A549 (cell line): ENCODE data around the gene STXBP6. TPM values are rescaled to one million over a fixed set of nuclear protein-coding genes. Genes with fewer than 3 reads are reported as not detected.

Experiments used
- ATAC-seq, 2 experiments: fragments of 200-7000 bp in 1 of 2; fragments of >200 bp in 1 of 2; cut with Nextera tagmentation in 1 of 2; cut with Tn5 transposase in 1 of 2; 3 replicates each; pipeline versions ENCODE4 v1.8.0 to v1.9.1; 2018 to 2020; ENCODE audit warnings: mild to moderate bottlenecking in 1 of 2, moderate library complexity in 1 of 2
- CTCF ChIA-PET: fragments of 300-600 bp; sonication (Branson Sonifier 250); formaldehyde crosslinking; extraction: SDS; loops from one replicate; lab custom pipeline; 2021; ENCODE audit warnings: antibody characterized with exemption, inconsistent platforms; lab: Yijun Ruan, JAX
- POLR2A ChIA-PET: fragments of 350-600 bp; formaldehyde crosslinking; extraction: SDS; loops from one replicate; lab custom pipeline; 2021; ENCODE audit warnings: antibody characterized with exemption, inconsistent platforms; lab: Yijun Ruan, JAX
- DNase-seq, 2 experiments: peaks; one replicate each; pipeline versions ENCODE4 v3.0.0 to v3.0.0-alpha.2; 2011 to 2016; ENCODE audit warnings: low read depth in 1 of 2, low spot score in 1 of 2
- FAIRE-seq: peaks from 2 replicates; lab custom pipeline; 2011; peaks lifted over from hg19 to GRCh38; lab: Jason Lieb, UNC
- H3K27ac ChIP-seq, 2 experiments: fragments of >200 bp; sonication (Bioruptor Twin); formaldehyde crosslinking; 3 replicates each; pipeline ENCODE4 v1.5.1; 2016 to 2017
- H3K4me1 ChIP-seq: fragments of >200 bp; sonication (Bioruptor Twin); formaldehyde crosslinking; 3 replicates; pipeline ENCODE4 v1.6.1; 2016
- H3K4me2 ChIP-seq: fragments of >200 bp; sonication (Bioruptor Twin); formaldehyde crosslinking; 3 replicates; pipeline ENCODE4 v1.6.1; 2016
- H3K4me3 ChIP-seq: fragments of >200 bp; sonication (Bioruptor Twin); formaldehyde crosslinking; 3 replicates; pipeline ENCODE4 v1.5.1; 2016
- H3K9me3 ChIP-seq: fragments of >200 bp; sonication (Bioruptor Twin); formaldehyde crosslinking; 3 replicates; pipeline ENCODE4 v1.6.1; 2016
- CBX8 ChIP-seq: fragments of 200-600 bp; sonication (generic); IDR thresholded peaks from 2 replicates; pipeline ENCODE4 v1.6.1; 2016
- EHF ChIP-seq: fragments of 250-450 bp; sonication (Bioruptor Pico); IDR thresholded peaks from 2 replicates; pipeline ENCODE4 v1.5.0; 2020; ENCODE audit warnings: mild to moderate bottlenecking
- ESRRA ChIP-seq: fragments of 150-350 bp; IDR thresholded peaks from 2 replicates; pipeline ENCODE4 v1.6.1; 2014; ENCODE audit warnings: mild to moderate bottlenecking, low read length, borderline replicate concordance
- FOXS1 ChIP-seq: fragments of 250-450 bp; sonication (Bioruptor Pico); IDR thresholded peaks from 2 replicates; pipeline ENCODE4 v1.5.0; 2020; ENCODE audit warnings: mild to moderate bottlenecking, moderate library complexity
- JUN ChIP-seq, 2 experiments: fragments of >200 bp; sonication (Bioruptor Twin); formaldehyde crosslinking; IDR thresholded peaks; 2 replicates in 1 of 2; 3 replicates in 1 of 2; pipeline ENCODE4 v1.6.1; 2016 to 2017
- JUNB ChIP-seq: fragments of >200 bp; sonication (Bioruptor Twin); formaldehyde crosslinking; IDR thresholded peaks from 2 replicates; pipeline ENCODE4 v1.6.1; 2016
- KDM1A ChIP-seq: fragments of 200-600 bp; sonication (generic); IDR thresholded peaks from 2 replicates; pipeline ENCODE4 v1.6.1; 2016; ENCODE audit warnings: low read depth, mild to moderate bottlenecking
- KDM5A ChIP-seq: fragments of 200-600 bp; sonication (generic); IDR thresholded peaks from 2 replicates; pipeline ENCODE4 v1.6.1; 2016; ENCODE audit warnings: antibody characterized with exemption, mild to moderate bottlenecking
- MAFK ChIP-seq: fragments of 450-650 bp; IDR thresholded peaks from 2 replicates; pipeline ENCODE4 v1.6.1; 2014; ENCODE audit not compliant: partially characterized antibody
- MAZ ChIP-seq: fragments of 150-350 bp; IDR thresholded peaks from 2 replicates; pipeline ENCODE4 v1.6.1; 2014; ENCODE audit warnings: antibody characterized with exemption, low read depth, low read length, borderline replicate concordance
- MYC ChIP-seq: IDR thresholded peaks from 2 replicates; pipeline ENCODE4 v1.6.1; 2012; ENCODE audit warnings: mild to moderate bottlenecking, inconsistent platforms, low read length, improper control_type of control experiment, borderline replicate concordance
- NPAS2 ChIP-seq: fragments of 250-450 bp; sonication (Bioruptor Pico); IDR thresholded peaks from 2 replicates; pipeline ENCODE4 v1.8.0; 2022; ENCODE audit warnings: mild to moderate bottlenecking, moderate library complexity, borderline replicate concordance
- PHF8 ChIP-seq: fragments of 200-600 bp; sonication (generic); IDR thresholded peaks from 2 replicates; pipeline ENCODE4 v1.6.1; 2016; ENCODE audit warnings: low read depth, mild to moderate bottlenecking, antibody characterized with exemption, moderate library complexity, borderline replicate concordance
- POLR2AphosphoS2 ChIP-seq: conservative IDR thresholded peaks from 2 replicates; pipeline ENCODE4 v1.6.1; 2012; ENCODE audit warnings: low read length, improper control_type of control experiment, inconsistent platforms
- RAD21 ChIP-seq, 2 experiments: fragments of >200 bp in 1 of 2; sonication (Bioruptor Twin) in 1 of 2; formaldehyde crosslinking in 1 of 2; IDR thresholded peaks in 1 of 2; conservative IDR thresholded peaks in 1 of 2; 2 replicates in 1 of 2; 3 replicates in 1 of 2; pipeline ENCODE4 v1.6.1; 2012 to 2018; ENCODE audit warnings: inconsistent platforms in 1 of 2
- RCOR1 ChIP-seq: fragments of 150-350 bp; IDR thresholded peaks from 2 replicates; pipeline ENCODE4 v1.6.1; 2014; ENCODE audit warnings: antibody characterized with exemption, low read length, low read depth
- SMC3 ChIP-seq: fragments of >200 bp; sonication (Bioruptor Twin); formaldehyde crosslinking; IDR thresholded peaks from 3 replicates; pipeline ENCODE4 v1.6.1; 2018; ENCODE audit warnings: inconsistent platforms
- ZC3H11A ChIP-seq: fragments of 450-650 bp; IDR thresholded peaks from 2 replicates; pipeline ENCODE4 v1.6.1; 2014; ENCODE audit warnings: antibody characterized with exemption, mild to moderate bottlenecking
- ZFP36 ChIP-seq: fragments of 450-650 bp; IDR thresholded peaks from 2 replicates; pipeline ENCODE4 v1.6.1; 2014; ENCODE audit warnings: borderline replicate concordance; ENCODE audit not compliant: partially characterized antibody
- ZNF302 ChIP-seq: fragments of 250-450 bp; sonication (Bioruptor Pico); IDR thresholded peaks from 2 replicates; pipeline ENCODE4 v1.9.0; 2021; ENCODE audit warnings: inconsistent platforms, mild to moderate bottlenecking, moderate library complexity
- WGBS: methylation state at CpG from one replicate; pipeline ENCODE4 v1.1.6; 2017; ENCODE audit errors: missing lambda C conversion rate; 5-methylcytosine and 5-hydroxymethylcytosine counted together
- polyA plus RNA-seq, 4 experiments: library from polyadenylated mRNA; depleted of rRNA in 3 of 4; stranded (reverse); fragments of >200 nt; fragmentation: RNase III in 1 of 4; extraction: RNeasy Plus Mini Kit Qiagen cat#74134 plus additional on column Dnase treatment in 1 of 4; gene quantifications; 2 replicates in 3 of 4; 3 replicates in 1 of 4; pipeline ENCODE4 v1.2.3, GENCODE V29; 2011 to 2017
- TF ChIP-seq, protein P1 (sequence below): fragments of 450-650 bp; IDR thresholded peaks from 2 replicates; pipeline ENCODE4 v1.6.1; 2014; ENCODE audit warnings: antibody characterized with exemption
- TF ChIP-seq, protein P2 (sequence below): IDR thresholded peaks from 2 replicates; pipeline ENCODE4 v1.6.1; 2012
- TF ChIP-seq, protein P3 (sequence below): fragments of >200 bp; sonication (Bioruptor Twin); formaldehyde crosslinking; IDR thresholded peaks from 2 replicates; pipeline ENCODE4 v1.6.1; 2016
- TF ChIP-seq, protein P4 (sequence below): IDR thresholded peaks from 2 replicates; pipeline ENCODE4 v1.6.1; 2012
- TF ChIP-seq, protein P5 (sequence below): fragments of >200 bp; sonication (Bioruptor Twin); formaldehyde crosslinking; IDR thresholded peaks from 3 replicates; pipeline ENCODE4 v1.6.1; 2016
- TF ChIP-seq, protein P6 (sequence below): fragments of 250-450 bp; sonication (Bioruptor Pico); IDR thresholded peaks from 2 replicates; pipeline ENCODE4 v1.5.0; 2021; ENCODE audit warnings: mild to moderate bottlenecking, moderate library complexity, borderline replicate concordance
- TF ChIP-seq, protein P7 (sequence below): fragments of 250-450 bp; sonication (Bioruptor Pico); IDR thresholded peaks from 2 replicates; pipeline ENCODE4 v1.5.0; 2020; ENCODE audit warnings: low read depth, mild to moderate bottlenecking, moderate library complexity

The STXBP6 gene
- polyA plus RNA-seq, 2 of the 4 experiments (the other 2 are of a cell fraction) = 1.7 to 6.3 TPM

DNA sequence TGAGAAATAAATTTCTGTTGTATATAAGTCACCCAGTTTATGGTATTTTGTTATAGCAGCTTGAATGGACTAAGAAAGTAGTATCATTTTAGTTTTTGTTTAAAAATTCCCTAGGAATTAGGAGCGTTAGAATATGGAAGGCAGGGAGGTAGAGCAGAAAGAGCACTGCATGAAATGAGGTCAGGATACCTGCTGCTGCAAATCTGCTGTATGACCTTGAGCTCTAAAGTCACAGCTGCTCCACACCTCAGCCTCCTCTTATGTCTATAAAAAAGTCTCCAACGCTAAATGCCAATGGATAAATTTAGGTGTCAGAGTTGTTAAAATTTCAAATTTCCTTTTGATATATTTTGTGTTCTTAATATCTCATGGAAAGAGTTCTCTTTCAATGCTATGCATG lies 235.0 kb downstream of the STXBP6 start:
- H3K27ac ChIP-seq = no peak overlapping the region
- ChIA-PET POLR2A (no interaction called here), CTCF (interaction anchor here (1.0 to 5.8 kb wide), 3 partner anchors 9 to 318 kb away, joined by 3 to 31 read pairs (median 4); no protein-coding TSS in a partner anchor)
- no peaks in the 10 kb centered on the region for H3K9me3 ChIP-seq
- DNase-seq = no peak
- no peak for ATAC-seq
- 68% methylated on average over 2 of the region's 2 CpGs for WGBS
- FAIRE-seq = no peak
- peaks cover 12% of the 10 kb centered on the region; the same call in 1 of the 3 replicates for H3K4me1 ChIP-seq
- no peak for TF ChIP-seq EHF (CRISPR knock-in tag)
- no peak for TF ChIP-seq PHF8
- TF ChIP-seq CBX8 = no peak
- TF ChIP-seq NPAS2 (CRISPR knock-in tag) = no peak
- no peak for TF ChIP-seq FOXS1 (CRISPR knock-in tag)
- no peak for TF ChIP-seq ZNF302 (CRISPR knock-in tag)
- TF ChIP-seq JUN (IDR thresholded peaks at IDR 0.05) = no peak
- TF ChIP-seq RAD21 (conservative IDR thresholded peaks at IDR 0.05 in 1 of 2, IDR thresholded peaks at IDR 0.05 in 1 of 2) = no peak
- TF ChIP-seq ZFP36 = no peak
- no peak for TF ChIP-seq ZC3H11A
- no peak for TF ChIP-seq MYC
- TF ChIP-seq, protein P1, sequence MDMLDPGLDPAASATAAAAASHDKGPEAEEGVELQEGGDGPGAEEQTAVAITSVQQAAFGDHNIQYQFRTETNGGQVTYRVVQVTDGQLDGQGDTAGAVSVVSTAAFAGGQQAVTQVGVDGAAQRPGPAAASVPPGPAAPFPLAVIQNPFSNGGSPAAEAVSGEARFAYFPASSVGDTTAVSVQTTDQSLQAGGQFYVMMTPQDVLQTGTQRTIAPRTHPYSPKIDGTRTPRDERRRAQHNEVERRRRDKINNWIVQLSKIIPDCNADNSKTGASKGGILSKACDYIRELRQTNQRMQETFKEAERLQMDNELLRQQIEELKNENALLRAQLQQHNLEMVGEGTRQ = no peak
- TF ChIP-seq MAZ = no peak
- no peak for TF ChIP-seq RCOR1
- TF ChIP-seq, protein P2, sequence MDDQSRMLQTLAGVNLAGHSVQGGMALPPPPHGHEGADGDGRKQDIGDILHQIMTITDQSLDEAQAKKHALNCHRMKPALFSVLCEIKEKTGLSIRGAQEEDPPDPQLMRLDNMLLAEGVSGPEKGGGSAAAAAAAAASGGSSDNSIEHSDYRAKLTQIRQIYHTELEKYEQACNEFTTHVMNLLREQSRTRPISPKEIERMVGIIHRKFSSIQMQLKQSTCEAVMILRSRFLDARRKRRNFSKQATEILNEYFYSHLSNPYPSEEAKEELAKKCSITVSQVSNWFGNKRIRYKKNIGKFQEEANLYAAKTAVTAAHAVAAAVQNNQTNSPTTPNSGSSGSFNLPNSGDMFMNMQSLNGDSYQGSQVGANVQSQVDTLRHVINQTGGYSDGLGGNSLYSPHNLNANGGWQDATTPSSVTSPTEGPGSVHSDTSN = no peak
- TF ChIP-seq, protein P3, sequence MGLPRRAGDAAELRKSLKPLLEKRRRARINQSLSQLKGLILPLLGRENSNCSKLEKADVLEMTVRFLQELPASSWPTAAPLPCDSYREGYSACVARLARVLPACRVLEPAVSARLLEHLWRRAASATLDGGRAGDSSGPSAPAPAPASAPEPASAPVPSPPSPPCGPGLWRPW = no peak
- TF ChIP-seq SMC3 = no peak
- TF ChIP-seq, protein P4, sequence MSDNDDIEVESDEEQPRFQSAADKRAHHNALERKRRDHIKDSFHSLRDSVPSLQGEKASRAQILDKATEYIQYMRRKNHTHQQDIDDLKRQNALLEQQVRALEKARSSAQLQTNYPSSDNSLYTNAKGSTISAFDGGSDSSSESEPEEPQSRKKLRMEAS = no peak
- TF ChIP-seq, protein P5, sequence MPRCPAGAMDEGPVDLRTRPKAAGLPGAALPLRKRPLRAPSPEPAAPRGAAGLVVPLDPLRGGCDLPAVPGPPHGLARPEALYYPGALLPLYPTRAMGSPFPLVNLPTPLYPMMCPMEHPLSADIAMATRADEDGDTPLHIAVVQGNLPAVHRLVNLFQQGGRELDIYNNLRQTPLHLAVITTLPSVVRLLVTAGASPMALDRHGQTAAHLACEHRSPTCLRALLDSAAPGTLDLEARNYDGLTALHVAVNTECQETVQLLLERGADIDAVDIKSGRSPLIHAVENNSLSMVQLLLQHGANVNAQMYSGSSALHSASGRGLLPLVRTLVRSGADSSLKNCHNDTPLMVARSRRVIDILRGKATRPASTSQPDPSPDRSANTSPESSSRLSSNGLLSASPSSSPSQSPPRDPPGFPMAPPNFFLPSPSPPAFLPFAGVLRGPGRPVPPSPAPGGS = no peak
- no peak for TF ChIP-seq POLR2AphosphoS2
- H3K4me3 ChIP-seq = no peak overlapping the region
- H3K4me2 ChIP-seq = no peak overlapping the region

DNA sequence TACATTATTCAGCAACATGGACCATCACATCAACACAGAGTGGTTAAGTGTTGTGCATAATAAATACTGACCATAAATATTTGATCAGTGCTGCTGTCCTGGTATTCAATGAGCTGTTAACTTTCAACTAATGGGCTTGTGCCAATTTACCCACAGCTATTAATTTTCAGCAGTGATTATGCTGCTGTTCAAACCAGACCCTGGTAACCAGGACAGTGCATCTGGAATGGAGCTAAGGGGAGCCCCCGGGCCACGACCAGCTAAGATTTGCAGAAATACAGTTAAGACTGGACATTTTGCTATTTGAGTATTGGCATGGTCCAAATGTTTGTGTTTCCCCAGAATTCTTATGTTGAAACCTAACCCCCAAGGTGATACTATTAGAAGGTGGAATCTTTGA lies 235.6 kb downstream of the STXBP6 start:
- CTCF ChIA-PET = interaction anchor here (1.0 to 5.8 kb wide), 3 partner anchors 9 to 337 kb away, joined by 3 to 31 read pairs (median 3); no protein-coding TSS in a partner anchor
- 57% methylated on average over 2 of the region's 2 CpGs for WGBS

More for the DNA sequence above, 235.6 kb downstream of the STXBP6 start:
- no peak overlapping the region for H3K4me3 ChIP-seq
- no peak for TF ChIP-seq PHF8
- TF ChIP-seq, protein P6, sequence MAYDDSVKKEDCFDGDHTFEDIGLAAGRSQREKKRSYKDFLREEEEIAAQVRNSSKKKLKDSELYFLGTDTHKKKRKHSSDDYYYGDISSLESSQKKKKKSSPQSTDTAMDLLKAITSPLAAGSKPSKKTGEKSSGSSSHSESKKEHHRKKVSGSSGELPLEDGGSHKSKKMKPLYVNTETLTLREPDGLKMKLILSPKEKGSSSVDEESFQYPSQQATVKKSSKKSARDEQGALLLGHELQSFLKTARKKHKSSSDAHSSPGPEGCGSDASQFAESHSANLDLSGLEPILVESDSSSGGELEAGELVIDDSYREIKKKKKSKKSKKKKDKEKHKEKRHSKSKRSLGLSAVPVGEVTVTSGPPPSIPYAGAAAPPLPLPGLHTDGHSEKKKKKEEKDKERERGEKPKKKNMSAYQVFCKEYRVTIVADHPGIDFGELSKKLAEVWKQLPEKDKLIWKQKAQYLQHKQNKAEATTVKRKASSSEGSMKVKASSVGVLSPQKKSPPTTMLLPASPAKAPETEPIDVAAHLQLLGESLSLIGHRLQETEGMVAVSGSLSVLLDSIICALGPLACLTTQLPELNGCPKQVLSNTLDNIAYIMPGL (CRISPR knock-in tag) = no peak
- no peak for TF ChIP-seq MYC
- TF ChIP-seq, protein P4 = no peak
- no peak for TF ChIP-seq RCOR1
- TF ChIP-seq, protein P3 = no peak
- no peak for TF ChIP-seq JUNB
- TF ChIP-seq, protein P7, sequence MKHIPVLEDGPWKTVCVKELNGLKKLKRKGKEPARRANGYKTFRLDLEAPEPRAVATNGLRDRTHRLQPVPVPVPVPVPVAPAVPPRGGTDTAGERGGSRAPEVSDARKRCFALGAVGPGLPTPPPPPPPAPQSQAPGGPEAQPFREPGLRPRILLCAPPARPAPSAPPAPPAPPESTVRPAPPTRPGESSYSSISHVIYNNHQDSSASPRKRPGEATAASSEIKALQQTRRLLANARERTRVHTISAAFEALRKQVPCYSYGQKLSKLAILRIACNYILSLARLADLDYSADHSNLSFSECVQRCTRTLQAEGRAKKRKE = no peak
- no peak for TF ChIP-seq MAFK
- TF ChIP-seq KDM1A = no peak
- no peak for TF ChIP-seq ESRRA
- no peak for TF ChIP-seq KDM5A
- TF ChIP-seq EHF (CRISPR knock-in tag) = no peak
- H3K9me3 ChIP-seq = no peaks in the 10 kb centered on the region
- POLR2A ChIA-PET = no interaction called here
- peaks cover 12% of the 10 kb centered on the region; the same call in 1 of the 3 replicates for H3K4me1 ChIP-seq
- no peak overlapping the region for H3K27ac ChIP-seq
- H3K4me2 ChIP-seq = no peak overlapping the region
- no peak for ATAC-seq
- DNase-seq = no peak
- no peak for FAIRE-seq
